Skeletal muscle tissue (tissue), 4 donors: ENCODE data around the gene PHF19. TPM values are rescaled to one million over a fixed set of nuclear protein-coding genes. Genes with fewer than 3 reads are reported as not detected.
A peak's percentile ranks its signal among the peaks of the same experiment; 100 is the strongest.

ENCODE experiments used
- H3K27ac ChIP-seq: one replicate; pipeline ENCODE4 v1.7.0; 2013; ENCODE audit warnings: mild to moderate bottlenecking, low read depth, low read length, inconsistent platforms
- H3K27me3 ChIP-seq, 3 donors: one replicate each; pipeline ENCODE4 v1.7.0; 2013; ENCODE audit warnings: low read length in 3 of 3; ENCODE audit not compliant: control insufficient read depth in 3 of 3, insufficient read depth in 3 of 3
- H3K36me3 ChIP-seq, 3 donors: one replicate each; pipeline ENCODE4 v1.7.0; 2013; ENCODE audit warnings: low read length in 3 of 3; ENCODE audit not compliant: control insufficient read depth in 3 of 3, insufficient read depth in 3 of 3
- H3K4me1 ChIP-seq, 3 donors: one replicate each; pipeline ENCODE4 v1.7.0; 2013; ENCODE audit warnings: low read length in 3 of 3, mild to moderate bottlenecking in 3 of 3; ENCODE audit not compliant: control insufficient read depth in 3 of 3, insufficient read depth in 3 of 3
- H3K4me3 ChIP-seq, 3 donors: one replicate each; pipeline ENCODE4 v1.7.0; 2013; ENCODE audit warnings: low read length in 3 of 3
- H3K9ac ChIP-seq, 3 donors: one replicate each; pipeline ENCODE4 v1.7.0; 2013; ENCODE audit warnings: low read length in 3 of 3, mild to moderate bottlenecking in 3 of 3, moderate library complexity in 2 of 3, low read depth in 1 of 3
- H3K9me3 ChIP-seq, 3 donors: one replicate each; pipeline ENCODE4 v1.7.0; 2013; ENCODE audit warnings: low read length in 3 of 3; ENCODE audit not compliant: control insufficient read depth in 3 of 3
- total RNA-seq: library from RNA; depleted of rRNA; stranded (reverse); fragments of >200 nt; gene quantifications from one replicate; pipeline ENCODE4 v1.2.3, GENCODE V29; 2014
- donor health status: Osteomylitis.

The PHF19 gene
- total RNA-seq, 1 donor from 2014 or later: 14.1 TPM

DNA sequence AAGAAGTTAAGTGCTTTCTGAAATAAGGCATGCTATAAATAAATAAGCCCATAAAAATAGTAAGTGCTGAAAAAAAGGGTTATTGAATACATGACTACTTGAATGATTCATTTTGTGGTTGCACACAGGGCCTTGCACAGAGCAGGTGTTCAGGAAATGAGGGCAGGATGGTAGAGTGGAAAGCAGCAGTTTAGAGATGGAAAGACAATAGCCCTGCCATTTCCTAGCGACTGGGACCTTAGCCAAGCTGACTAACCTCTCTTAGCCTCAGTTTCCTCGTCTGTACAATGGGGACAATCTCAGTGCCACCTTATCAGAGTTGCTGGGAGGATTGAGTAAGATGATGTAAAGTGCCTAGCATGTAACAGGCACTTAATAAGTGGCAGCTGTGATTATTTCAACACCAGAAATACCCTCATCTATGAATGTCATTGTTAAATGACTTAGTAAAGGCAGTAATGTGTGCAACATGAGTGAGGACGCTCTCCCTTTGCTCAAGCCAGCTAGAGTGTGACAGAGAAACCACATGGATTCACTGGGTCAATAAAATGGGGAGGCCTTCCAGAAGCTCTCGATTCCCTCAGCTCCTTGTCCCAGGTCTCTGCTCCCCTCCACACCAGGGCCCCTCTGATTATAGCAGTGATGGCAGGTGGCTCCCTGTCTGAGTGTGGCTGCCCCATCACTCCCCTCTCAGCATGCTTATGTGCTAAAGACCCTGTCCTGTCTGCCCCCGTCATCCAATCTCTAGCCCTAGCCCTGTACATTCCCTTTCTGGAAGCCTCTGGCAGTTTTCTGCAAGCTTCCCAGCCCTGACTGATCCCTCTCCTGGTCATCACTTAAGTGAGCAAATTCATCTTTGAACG lies 16.0 kb upstream of the PHF19 start:
- no peak overlapping the region for H3K27ac ChIP-seq
- no peaks in the 10 kb centered on the region for H3K36me3 ChIP-seq
- no peaks in the 10 kb centered on the region for H3K9me3 ChIP-seq
- no peak overlapping the region for H3K4me3 ChIP-seq
- H3K4me1 ChIP-seq: peaks cover 11% of the 10 kb centered on the region in 3 donors
- no peak overlapping the region for H3K9ac ChIP-seq
- H3K27me3 ChIP-seq: peaks cover 0 to 3% (median 3%) of the 10 kb centered on the region in 3 donors

DNA sequence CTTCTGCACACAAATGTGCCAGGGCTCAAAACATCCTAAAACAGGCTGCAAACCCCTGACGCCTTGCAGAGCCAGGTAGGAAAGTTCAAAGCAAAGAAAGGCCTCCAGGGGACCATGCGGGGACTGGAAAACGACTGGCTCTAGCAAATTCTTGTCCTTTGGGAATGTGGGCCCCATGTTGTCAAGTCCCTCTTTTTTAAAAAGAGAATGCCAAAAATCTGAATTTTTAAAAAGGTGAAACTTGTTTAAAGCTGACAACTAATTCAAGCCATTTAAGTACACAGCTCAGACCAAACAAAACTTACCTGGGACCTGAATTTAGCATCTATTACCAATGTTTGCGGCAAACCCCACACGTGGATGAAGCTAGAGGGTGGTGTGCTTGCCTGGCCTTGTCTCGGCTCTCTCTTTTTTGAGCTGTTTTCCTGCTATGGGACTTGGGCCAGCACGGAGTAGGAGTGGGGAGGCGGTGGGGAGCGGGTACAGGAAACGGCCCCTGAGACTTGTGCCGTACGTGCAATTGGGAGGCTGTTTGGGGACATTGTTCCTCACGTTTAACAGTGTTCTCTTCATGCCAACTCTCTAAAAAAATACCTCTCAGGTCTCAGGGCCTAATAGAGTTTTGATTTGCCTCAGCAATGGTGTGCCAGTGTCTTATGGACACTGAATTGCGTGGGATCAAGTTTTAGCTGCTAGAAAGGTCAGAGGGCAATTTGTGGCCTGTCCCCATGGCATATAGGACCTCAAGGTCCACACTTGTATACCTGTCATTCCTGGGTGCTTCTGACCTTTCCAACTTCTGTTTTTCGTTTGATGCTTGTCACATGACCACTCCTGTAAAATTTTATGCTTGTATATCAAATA lies 15.1 kb upstream of the PHF19 start:
- Histone ChIP-seq H3K27ac (no peak overlapping the region), H3K9me3 (no peaks in the 10 kb centered on the region), H3K4me1 (peaks cover 8 to 10% (median 9%) of the 10 kb centered on the region in 3 donors), H3K9ac (no peak overlapping the region), H3K4me3 (no peak overlapping the region), H3K27me3 (peaks cover 0 to 3% (median 3%) of the 10 kb centered on the region in 3 donors), H3K36me3 (no peaks in the 10 kb centered on the region)

DNA sequence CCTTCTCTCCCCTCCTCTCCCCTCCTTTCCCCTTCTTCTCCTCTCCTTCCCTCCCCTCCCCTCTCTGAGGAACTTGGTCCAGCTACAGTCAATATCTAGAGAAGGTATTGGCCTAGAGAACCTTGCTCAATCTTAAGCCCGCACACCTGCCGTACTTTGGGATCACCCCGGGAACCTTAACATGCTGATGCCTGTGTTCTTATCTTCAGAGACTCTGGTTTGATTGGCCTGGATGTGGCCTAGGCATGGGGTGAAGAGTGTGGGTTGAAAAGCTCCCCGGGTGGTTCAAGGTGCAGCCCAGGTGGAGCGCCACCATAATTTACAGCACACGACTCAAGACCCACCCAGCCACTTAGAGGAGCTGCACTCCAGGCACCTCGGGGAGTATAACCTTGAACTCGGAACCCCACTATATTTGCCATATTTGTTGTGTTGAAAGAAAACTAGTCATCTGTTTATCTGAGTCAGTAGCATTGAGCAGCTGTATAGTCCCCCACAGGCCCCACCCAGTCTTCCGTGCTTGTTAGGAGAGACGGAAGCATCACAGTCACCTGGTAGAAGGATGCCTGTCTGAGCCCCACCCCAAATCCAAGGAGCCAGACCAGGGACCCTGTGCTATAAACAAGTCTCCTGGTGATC lies 14.4 kb upstream of the PHF19 start:
- peaks cover 4 to 7% (median 5%) of the 10 kb centered on the region in 3 donors for H3K4me1 ChIP-seq
- H3K4me3 ChIP-seq: no peak overlapping the region
- H3K9me3 ChIP-seq: no peaks in the 10 kb centered on the region
- peaks cover 0 to 3% (median 3%) of the 10 kb centered on the region in 3 donors for H3K27me3 ChIP-seq
- H3K27ac ChIP-seq: no peak overlapping the region
- H3K9ac ChIP-seq: no peak overlapping the region
- no peaks in the 10 kb centered on the region for H3K36me3 ChIP-seq

DNA sequence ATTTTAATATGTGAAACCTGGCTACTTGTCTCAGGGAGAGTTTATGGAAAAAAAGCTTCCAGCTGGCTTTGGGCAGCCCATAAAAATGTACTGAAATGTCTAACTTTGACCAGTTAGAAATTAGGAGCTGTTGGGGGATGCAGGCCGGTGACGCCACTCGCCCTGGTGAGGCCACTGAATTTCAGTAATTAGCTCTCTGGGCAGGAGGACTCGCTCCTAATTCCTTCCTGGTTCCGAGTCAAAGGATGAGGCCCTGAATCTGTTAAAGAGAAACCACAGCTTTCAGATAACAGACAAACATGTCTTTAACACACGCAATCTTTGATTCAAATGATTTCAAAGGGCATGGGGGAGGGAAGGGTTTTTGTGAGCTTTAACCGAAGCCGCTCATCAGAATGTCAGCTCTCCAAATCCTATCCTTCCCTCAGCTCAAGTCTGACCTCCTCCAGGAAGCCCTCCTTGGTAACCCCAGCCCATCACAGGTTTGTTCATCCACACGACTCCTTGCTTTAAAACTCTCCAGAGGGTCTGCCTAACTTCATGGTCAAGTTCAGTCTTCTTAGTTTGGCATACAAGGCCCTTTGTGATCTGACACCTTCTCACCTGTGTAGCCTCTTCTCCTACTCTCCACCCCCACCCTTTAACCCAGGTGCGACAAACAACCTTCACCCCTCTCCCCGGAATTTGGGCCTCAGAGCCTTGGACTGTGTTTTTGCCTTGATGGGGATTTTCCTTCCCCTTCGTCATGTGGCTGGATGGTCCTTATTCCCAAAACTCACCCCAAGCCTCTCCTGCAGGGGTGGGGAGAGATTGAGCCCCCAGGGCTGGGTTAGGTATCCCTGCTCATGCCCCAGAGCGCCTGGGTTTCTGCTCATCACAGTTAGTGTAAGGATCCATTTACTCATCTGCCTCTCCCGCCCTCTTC lies 13.6 kb upstream of the PHF19 start:
- Histone ChIP-seq H3K27me3 (peaks cover 0 to 3% (median 0%) of the 10 kb centered on the region in 3 donors), H3K9me3 (no peaks in the 10 kb centered on the region), H3K9ac (no peak overlapping the region), H3K4me1 (peaks cover 10 to 13% (median 12%) of the 10 kb centered on the region in 3 donors), H3K4me3 (no peak overlapping the region), H3K27ac (peak overlapping the region; percentile 40), H3K36me3 (no peaks in the 10 kb centered on the region)

DNA sequence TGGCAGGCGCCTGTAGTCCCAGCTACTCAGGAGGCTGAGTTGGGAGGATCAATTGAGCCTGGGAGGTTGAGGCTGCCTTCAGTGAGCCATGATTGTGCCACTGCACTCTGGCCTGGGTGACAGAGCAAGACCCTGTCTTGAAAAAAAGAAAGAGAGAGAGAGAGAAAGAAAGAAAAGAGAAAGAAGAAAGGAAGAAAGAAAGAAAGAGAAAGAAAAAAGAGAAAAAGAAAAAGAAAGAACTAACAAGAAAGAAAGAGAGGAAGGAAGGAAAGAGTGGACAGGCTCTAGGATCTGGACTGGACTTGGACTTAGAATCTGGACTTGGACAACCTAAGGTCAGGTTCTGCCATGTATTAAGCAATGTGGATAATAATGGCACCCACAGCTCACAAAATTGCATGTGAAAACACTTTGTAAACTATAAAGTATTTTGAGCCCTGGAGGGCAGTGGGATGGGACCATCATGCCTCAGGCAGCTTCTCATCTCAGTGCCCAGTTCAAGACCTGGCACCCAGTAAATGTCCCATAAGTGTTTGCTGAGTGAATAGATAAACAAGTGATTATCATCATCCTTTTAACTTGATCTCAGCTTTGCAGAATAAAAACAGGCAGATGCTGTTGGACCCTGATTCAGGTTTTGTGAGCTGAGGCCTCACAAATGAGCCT lies 12.8 kb upstream of the PHF19 start:
- Histone ChIP-seq H3K4me3 (no peak overlapping the region), H3K27ac (peak overlapping the region; percentile 30), H3K9ac (no peak overlapping the region), H3K27me3 (peaks cover 0 to under 1% (median 0%) of the 10 kb centered on the region in 3 donors), H3K9me3 (no peaks in the 10 kb centered on the region), H3K36me3 (no peaks in the 10 kb centered on the region), H3K4me1 (peaks cover 8 to 13% (median 9%) of the 10 kb centered on the region in 3 donors)

DNA sequence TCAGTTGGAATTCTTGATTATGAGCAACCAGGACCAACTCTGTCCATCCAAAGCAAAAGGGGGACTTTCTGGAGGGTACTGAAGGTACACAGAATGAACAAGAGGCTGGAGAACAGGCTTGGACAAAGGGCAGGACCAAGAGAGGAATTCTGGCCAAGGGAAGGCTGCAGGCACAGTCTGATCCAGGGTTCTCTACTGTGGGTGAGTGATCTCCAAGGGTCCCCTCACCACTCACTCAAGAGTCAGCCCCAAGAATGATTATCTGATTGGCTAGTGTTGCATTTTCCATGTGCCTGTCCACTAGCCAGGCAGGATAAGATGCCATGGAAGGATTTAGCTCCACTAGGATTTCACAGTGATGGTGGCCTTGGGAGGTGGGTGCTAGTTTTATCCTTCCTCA lies 11.6 kb upstream of the PHF19 start:
- H3K27ac ChIP-seq: no peak overlapping the region
- no peak overlapping the region for H3K4me3 ChIP-seq
- no peaks in the 10 kb centered on the region for H3K27me3 ChIP-seq
- no peak overlapping the region for H3K9ac ChIP-seq
- no peaks in the 10 kb centered on the region for H3K9me3 ChIP-seq
- H3K4me1 ChIP-seq: peaks cover 4 to 9% (median 8%) of the 10 kb centered on the region in 3 donors
- no peaks in the 10 kb centered on the region for H3K36me3 ChIP-seq

DNA sequence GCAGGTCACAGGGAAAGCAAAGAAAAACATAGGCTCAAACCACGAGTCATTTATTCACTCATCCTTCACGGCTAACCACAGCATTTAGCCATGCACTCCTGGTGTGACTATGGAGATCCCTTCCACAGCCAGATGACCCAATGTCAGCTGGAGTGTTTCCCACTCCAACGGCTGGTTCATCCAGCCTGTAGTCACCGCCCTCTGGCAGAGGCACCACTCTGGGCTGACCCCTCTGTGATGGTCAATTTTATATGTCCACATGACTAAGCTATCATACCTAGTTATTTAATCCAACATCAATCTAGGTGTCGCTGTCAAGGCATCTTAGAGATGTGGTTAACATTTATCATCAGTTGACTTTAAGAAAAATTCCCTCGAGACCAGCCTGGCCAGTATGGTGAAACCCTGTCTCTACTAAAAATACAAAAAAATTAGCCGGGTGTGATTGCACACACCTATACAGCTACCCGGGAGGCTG lies 9.5 kb upstream of the PHF19 start:
- no peak overlapping the region for H3K27ac ChIP-seq
- H3K4me3 ChIP-seq: no peak overlapping the region
- peaks cover 2 to 9% (median 8%) of the 10 kb centered on the region in 3 donors for H3K4me1 ChIP-seq
- H3K27me3 ChIP-seq: peaks cover 0 to 6% (median 4%) of the 10 kb centered on the region in 3 donors
- no peaks in the 10 kb centered on the region for H3K9me3 ChIP-seq
- H3K36me3 ChIP-seq: no peaks in the 10 kb centered on the region
- H3K9ac ChIP-seq: no peak overlapping the region

DNA sequence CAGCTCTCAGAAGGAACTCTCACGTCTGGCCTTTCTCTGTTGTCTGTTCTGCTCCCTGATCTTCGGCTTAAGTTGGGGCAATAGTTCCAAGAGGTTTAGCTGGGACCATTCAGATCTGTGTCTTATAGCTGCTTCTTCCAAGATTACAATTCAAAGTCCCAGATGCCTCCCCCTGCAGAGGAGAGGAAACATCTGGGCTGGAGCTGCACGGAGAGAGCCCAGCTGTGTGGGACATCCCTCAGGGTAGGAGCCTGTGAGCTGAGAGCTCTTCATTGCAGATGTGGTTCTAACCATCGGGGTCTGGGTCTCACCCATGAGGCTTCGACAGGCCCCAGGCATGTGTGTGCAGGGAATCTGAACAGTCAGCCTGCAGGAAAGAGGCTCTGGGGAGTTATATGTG lies 9.0 kb upstream of the PHF19 start:
- Histone ChIP-seq H3K27me3 (peaks cover 0 to 6% (median 4%) of the 10 kb centered on the region in 3 donors), H3K9me3 (no peaks in the 10 kb centered on the region), H3K4me1 (peaks cover 2 to 9% (median 8%) of the 10 kb centered on the region in 3 donors), H3K9ac (no peak overlapping the region), H3K27ac (no peak overlapping the region), H3K36me3 (no peaks in the 10 kb centered on the region), H3K4me3 (no peak overlapping the region)
